GM20000 (cell line): ENCODE measurements around the gene SLC22A25.
"Not testable (repeated sequence)": the region's sequence is repeated elsewhere in the genome, so short reads cannot be mapped to it uniquely, and the experiment has no call there.

Experiments used
- DNase-seq: peaks from one replicate; pipeline ENCODE4 v3.0.0; 2012; ENCODE audit warnings: low spot score
- CTCF ChIP-seq: IDR thresholded peaks from 2 replicates; pipeline ENCODE4 v1.5.1; 2012; ENCODE audit warnings: mild to moderate bottlenecking, control low read depth; ENCODE audit errors: extremely low read depth, missing control alignments

Gene SLC22A25

GRCh38 chr11:63273685-63274084, 30.3 kb upstream of the SLC22A25 start:
- no peak for TF ChIP-seq CTCF
- DNase-seq = no peak

GRCh38 chr11:63262547-63262946, 19.1 kb upstream of the SLC22A25 start:
- no peak for TF ChIP-seq CTCF
- no peak for DNase-seq

GRCh38 chr11:63251312-63251711, 7.9 kb upstream of the SLC22A25 start:
- TF ChIP-seq CTCF = no peak
- DNase-seq = no peak

- TF ChIP-seq CTCF = no peak
- no peak for DNase-seq
Measured at GRCh38 chr11:63250162-63251050, 7.0 kb upstream of the SLC22A25 start.

GRCh38 chr11:63248966-63249365, 5.6 kb upstream of the SLC22A25 start:
- TF ChIP-seq CTCF = no peak

GRCh38 chr11:63247237-63248002, 4.0 kb upstream of the SLC22A25 start:
- DNase-seq = not testable (repeated sequence)

More at GRCh38 chr11:63248966-63249365, 5.6 kb upstream of the SLC22A25 start:
- no peak for DNase-seq

- DNase-seq = no peak
- no peak for TF ChIP-seq CTCF
Measured at GRCh38 chr11:63246045-63246444, 2.6 kb upstream of the SLC22A25 start.
